ENCODE results near the gene IFT20.

Gene IFT20

GRCh38 chr17:28335201-28335958 is at the start of gene IFT20, which contains the start of gene TNFAIP1:
Gene IFT20 (minus strand): TSS chr17:28335472. CDS start chr17:28331985, 3,487 bp downstream.
Gene TNFAIP1 (plus strand): TSS chr17:28335761. CDS start chr17:28339522, 3,761 bp downstream.
- TF ChIP-seq, protein P1, sequence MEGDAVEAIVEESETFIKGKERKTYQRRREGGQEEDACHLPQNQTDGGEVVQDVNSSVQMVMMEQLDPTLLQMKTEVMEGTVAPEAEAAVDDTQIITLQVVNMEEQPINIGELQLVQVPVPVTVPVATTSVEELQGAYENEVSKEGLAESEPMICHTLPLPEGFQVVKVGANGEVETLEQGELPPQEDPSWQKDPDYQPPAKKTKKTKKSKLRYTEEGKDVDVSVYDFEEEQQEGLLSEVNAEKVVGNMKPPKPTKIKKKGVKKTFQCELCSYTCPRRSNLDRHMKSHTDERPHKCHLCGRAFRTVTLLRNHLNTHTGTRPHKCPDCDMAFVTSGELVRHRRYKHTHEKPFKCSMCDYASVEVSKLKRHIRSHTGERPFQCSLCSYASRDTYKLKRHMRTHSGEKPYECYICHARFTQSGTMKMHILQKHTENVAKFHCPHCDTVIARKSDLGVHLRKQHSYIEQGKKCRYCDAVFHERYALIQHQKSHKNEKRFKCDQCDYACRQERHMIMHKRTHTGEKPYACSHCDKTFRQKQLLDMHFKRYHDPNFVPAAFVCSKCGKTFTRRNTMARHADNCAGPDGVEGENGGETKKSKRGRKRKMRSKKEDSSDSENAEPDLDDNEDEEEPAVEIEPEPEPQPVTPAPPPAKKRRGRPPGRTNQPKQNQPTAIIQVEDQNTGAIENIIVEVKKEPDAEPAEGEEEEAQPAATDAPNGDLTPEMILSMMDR (IDR thresholded peaks at IDR 0.05; ENCODE audit: control extremely low read depth, extremely low read depth, low read depth, missing control alignments), result peak; percentile 9
- DNase-seq (ENCODE audit: extremely low spot score), result peak; percentile 97
- ChIA-PET CTCF (interaction anchor here (0.7 to 3.9 kb wide), 16 partner anchors 9 to 617 kb away, joined by 3 to 19 read pairs (median 3); partner anchors contain the start of genes POLDIP2 and TMEM97), POLR2A (interaction anchor here (0.6 to 2.3 kb wide), 6 partner anchors 12 to 328 kb away, joined by 3 to 27 read pairs (median 5); partner anchors contain the start of gene POLDIP2)

GRCh38 chr17:28385037-28385400 is 49.7 kb upstream of the IFT20 start:
- TF ChIP-seq, protein P1 (IDR thresholded peaks at IDR 0.05; ENCODE audit: control extremely low read depth, extremely low read depth, low read depth, missing control alignments), result no peak
- no peak for DNase-seq (ENCODE audit: extremely low spot score)
- ChIA-PET POLR2A (interaction anchor here (1.7 kb wide), 1 partner anchor 28 kb away, joined by 4 read pairs; the partner anchor contains the start of gene POLDIP2), CTCF (interaction anchor here (0.6 to 2.0 kb wide), 3 partner anchors 20 to 163 kb away, joined by 3 to 5 read pairs (median 3); partner anchors contain the start of gene SLC46A1)

DNA sequence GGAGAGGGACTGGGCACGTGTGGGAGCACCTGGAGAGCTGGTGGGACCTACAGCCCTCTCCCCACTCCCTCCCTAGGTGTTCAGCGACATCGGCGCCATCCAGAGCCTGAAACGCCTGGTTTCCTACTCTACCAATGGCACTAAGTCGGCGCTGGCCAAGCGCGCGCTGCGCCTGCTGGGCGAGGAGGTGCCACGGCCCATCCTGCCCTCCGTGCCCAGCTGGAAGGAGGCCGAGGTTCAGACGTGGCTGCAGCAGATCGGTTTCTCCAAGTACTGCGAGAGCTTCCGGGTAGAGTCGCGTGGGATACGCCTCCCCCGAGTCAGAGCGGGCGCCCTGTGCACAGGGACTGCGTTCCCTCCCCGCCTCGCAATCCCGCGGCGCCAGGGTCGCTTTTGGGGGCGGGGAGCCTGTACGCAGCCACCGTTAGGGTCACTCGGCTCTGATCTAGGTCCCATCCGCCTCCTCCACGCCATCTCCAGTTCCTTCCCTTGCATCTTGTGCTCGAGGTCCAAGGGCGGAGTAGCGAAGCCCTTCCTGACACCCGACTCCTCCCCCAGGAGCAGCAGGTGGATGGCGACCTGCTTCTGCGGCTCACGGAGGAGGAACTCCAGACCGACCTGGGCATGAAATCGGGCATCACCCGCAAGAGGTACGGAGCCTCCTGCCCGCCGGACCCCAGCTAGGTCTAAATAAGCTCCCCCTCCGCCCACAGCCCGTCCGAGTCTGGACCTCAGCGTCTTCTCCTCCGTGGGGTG is 49.2 kb upstream of the IFT20 start:
- DNase-seq (ENCODE audit: extremely low spot score), result peak; percentile 80
- TF ChIP-seq, protein P1 (IDR thresholded peaks at IDR 0.05; ENCODE audit: control extremely low read depth, extremely low read depth, low read depth, missing control alignments), result no peak
- ChIA-PET POLR2A (interaction anchor here (1.7 kb wide), 1 partner anchor 27 kb away, joined by 4 read pairs; the partner anchor contains the start of gene POLDIP2), CTCF (interaction anchor here (0.6 to 2.0 kb wide), 4 partner anchors 17 to 164 kb away, joined by 3 to 5 read pairs (median 3); partner anchors contain the start of gene SLC46A1)

DNA sequence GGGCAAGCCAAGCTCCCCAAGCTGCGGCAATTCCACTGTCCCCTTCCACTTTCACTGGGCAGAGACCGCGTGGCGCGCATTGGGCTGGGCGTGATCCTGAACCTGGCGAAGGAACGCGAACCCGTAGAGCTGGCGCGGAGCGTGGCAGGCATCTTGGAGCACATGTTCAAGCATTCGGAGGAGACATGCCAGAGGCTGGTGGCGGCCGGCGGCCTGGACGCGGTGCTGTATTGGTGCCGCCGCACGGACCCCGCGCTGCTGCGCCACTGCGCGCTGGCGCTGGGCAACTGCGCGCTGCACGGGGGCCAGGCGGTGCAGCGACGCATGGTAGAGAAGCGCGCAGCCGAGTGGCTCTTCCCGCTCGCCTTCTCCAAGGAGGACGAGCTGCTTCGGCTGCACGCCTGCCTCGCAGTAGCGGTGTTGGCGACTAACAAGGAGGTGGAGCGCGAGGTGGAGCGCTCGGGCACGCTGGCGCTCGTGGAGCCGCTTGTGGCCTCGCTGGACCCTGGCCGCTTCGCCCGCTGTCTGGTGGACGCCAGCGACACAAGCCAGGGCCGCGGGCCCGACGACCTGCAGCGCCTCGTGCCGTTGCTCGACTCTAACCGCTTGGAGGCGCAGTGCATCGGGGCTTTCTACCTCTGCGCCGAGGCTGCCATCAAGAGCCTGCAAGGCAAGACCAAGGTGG is 46.0 kb upstream of the IFT20 start:
- ChIA-PET CTCF (interaction anchor here (0.9 kb wide), 1 partner anchor 166 kb away, joined by 3 read pairs; no protein-coding TSS in a partner anchor), POLR2A (no interaction called here)
- TF ChIP-seq, protein P1 (IDR thresholded peaks at IDR 0.05; ENCODE audit: control extremely low read depth, extremely low read depth, low read depth, missing control alignments), result no peak
- DNase-seq (ENCODE audit: extremely low spot score), result peak; percentile 52

GRCh38 chr17:28379814-28380801 is 44.8 kb upstream of the IFT20 start:
- POLR2A ChIA-PET, result no interaction called here
- no peak for DNase-seq (ENCODE audit: extremely low spot score)
- TF ChIP-seq, protein P1 (IDR thresholded peaks at IDR 0.05; ENCODE audit: control extremely low read depth, extremely low read depth, low read depth, missing control alignments), result no peak
- CTCF ChIA-PET, result interaction anchor here (0.8 to 1.3 kb wide), 3 partner anchors 12 to 167 kb away, joined by 3 to 4 read pairs (median 3); no protein-coding TSS in a partner anchor
